SHP77 (cell line): ENCODE data around the gene SACS.
"Not testable (repeated sequence)": the region's sequence is repeated elsewhere in the genome, so short reads cannot be mapped to it uniquely, and the experiment has no call there.

Source experiments
- DNase-seq, 2 experiments: peaks; one replicate each; lab custom pipeline; 2025; lab: John Stamatoyannopoulos, UW

The SACS gene

GRCh38 chr13:23418776-23419683 lies 14.5 kb downstream of the SACS start:
- no peak for DNase-seq

GRCh38 chr13:23414682-23415081 lies 18.8 kb downstream of the SACS start:
- DNase-seq, result no peak

GRCh38 chr13:23411706-23412105 lies 21.8 kb downstream of the SACS start:
- no peak for DNase-seq

GRCh38 chr13:23411220-23411619 lies 22.3 kb downstream of the SACS start:
- no peak for DNase-seq

GRCh38 chr13:23408026-23408425 lies 25.5 kb downstream of the SACS start:
- no peak for DNase-seq

- not testable (repeated sequence) for DNase-seq
Measured at GRCh38 chr13:23401156-23401555, 32.3 kb downstream of the SACS start.

- DNase-seq, result no peak
Measured at GRCh38 chr13:23399347-23399746, 34.2 kb downstream of the SACS start.

GRCh38 chr13:23394821-23395220 lies 38.7 kb downstream of the SACS start:
- no peak for DNase-seq

- no peak for DNase-seq
Measured at GRCh38 chr13:23392925-23393645, 40.4 kb downstream of the SACS start.

- DNase-seq, result no peak
Measured at GRCh38 chr13:23392313-23392712, 41.2 kb downstream of the SACS start.

GRCh38 chr13:23391752-23392151 lies 41.8 kb downstream of the SACS start:
- DNase-seq, result peak in 1 of 2 experiments; percentile 5

- no peak for DNase-seq
Measured at GRCh38 chr13:23386533-23386932, 47.0 kb downstream of the SACS start.

- no peak for DNase-seq
Measured at GRCh38 chr13:23385931-23386330, 47.6 kb downstream of the SACS start.

GRCh38 chr13:23384111-23384510 lies 49.4 kb downstream of the SACS start:
- no peak for DNase-seq

GRCh38 chr13:23383151-23383550 lies 50.4 kb downstream of the SACS start:
- DNase-seq, result no peak

GRCh38 chr13:23381866-23382265 lies 51.6 kb downstream of the SACS start:
- DNase-seq, result peak in 1 of 2 experiments; percentile 28

- no peak for DNase-seq
Measured at GRCh38 chr13:23380534-23380933, 53.0 kb downstream of the SACS start.

- DNase-seq, result no peak
Measured at GRCh38 chr13:23377983-23378632, 55.4 kb downstream of the SACS start.

GRCh38 chr13:23377579-23377978 lies 55.9 kb downstream of the SACS start:
- DNase-seq, result no peak

GRCh38 chr13:23375001-23375971 lies 58.2 kb downstream of the SACS start:
- peak; percentile 86 to 91 for DNase-seq

- no peak for DNase-seq
Measured at GRCh38 chr13:23372264-23372906, 61.1 kb downstream of the SACS start.
